HG03159 (cell line): ENCODE data around the gene FSTL4.

Experiments used
- ATAC-seq: cut with Tn5 transposase; IDR thresholded peaks from one replicate; pipeline ENCODE4 v1.9.1; 2021; ENCODE audit warnings: mild to moderate bottlenecking, moderate library complexity; ENCODE audit not compliant: unreplicated experiment

Gene FSTL4

GRCh38 chr5:133155326-133155969 is 456.9 kb downstream of the FSTL4 start:
- no peak for ATAC-seq

- ATAC-seq: no peak
Observed at GRCh38 chr5:133154274-133155075, 457.9 kb downstream of the FSTL4 start.

- ATAC-seq: no peak
Observed at GRCh38 chr5:133150909-133151544, 461.3 kb downstream of the FSTL4 start.

GRCh38 chr5:133149345-133149744 is 463.0 kb downstream of the FSTL4 start:
- ATAC-seq: no peak

GRCh38 chr5:133147815-133148567 is 464.4 kb downstream of the FSTL4 start:
- ATAC-seq: no peak

GRCh38 chr5:133147411-133147810 is 464.9 kb downstream of the FSTL4 start:
- ATAC-seq: no peak
